Esophagus squamous epithelium (tissue), 5 donors: ENCODE results near the gene PORCN. TPM values are rescaled to one million over a fixed set of nuclear protein-coding genes. Genes with fewer than 3 reads are reported as not detected.

ENCODE experiments used
- DNase-seq: peaks from one replicate; lab custom pipeline; 2025; lab: John Stamatoyannopoulos, UW
- H3K27ac ChIP-seq, 4 donors: fragments of 200-600 bp; sonication (generic); one replicate each; pipeline ENCODE4 v1.5.1; 2016 to 2019; ENCODE audit warnings: mild to moderate bottlenecking in 1 of 4
- H3K27me3 ChIP-seq, 4 donors: fragments of 200-600 bp; sonication (generic); 1 replicate in 3 of 4; 2 replicates in 1 of 4; pipeline versions ENCODE4 v1.5.1 to v1.6.0; 2017 to 2021; ENCODE audit warnings: antibody characterized with exemption in 1 of 4
- H3K36me3 ChIP-seq, 3 donors: fragments of 200-600 bp; sonication (generic); one replicate each; pipeline ENCODE4 v1.5.1; 2016 to 2019
- H3K4me1 ChIP-seq, 3 donors: fragments of 200-600 bp; sonication (generic); one replicate each; pipeline ENCODE4 v1.5.1; 2017 to 2019
- H3K4me3 ChIP-seq, 4 donors: fragments of 200-600 bp; sonication (generic); 1 replicate in 3 of 4; 2 replicates in 1 of 4; pipeline ENCODE4 v1.5.1; 2016 to 2019; ENCODE audit warnings: mild to moderate bottlenecking in 2 of 4, moderate library complexity in 1 of 4
- H3K9me3 ChIP-seq, 3 donors: fragments of 200-600 bp; sonication (generic); one replicate each; pipeline ENCODE4 v1.5.1; 2016 to 2019
- CTCF ChIP-seq, 6 experiments: fragments of 450-650 bp in 4 of 6; fragments of 200-600 bp in 2 of 6; sonication (generic) in 2 of 6; IDR thresholded peaks; one replicate each; pipeline ENCODE4 v1.5.1; 2016 to 2019; ENCODE audit warnings: antibody characterized with exemption in 6 of 6, mild to moderate bottlenecking in 4 of 6, moderate library complexity in 4 of 6
- POLR2A ChIP-seq, 4 donors: fragments of 450-650 bp; IDR thresholded peaks; one replicate each; pipeline ENCODE4 v1.6.1; 2017; ENCODE audit warnings: antibody characterized with exemption in 4 of 4, mild to moderate bottlenecking in 4 of 4, moderate library complexity in 3 of 4
- WGBS, 2 donors: methylation state at CpG; one replicate each; pipeline ENCODE4 v1.1.5; 2018; 5-methylcytosine and 5-hydroxymethylcytosine counted together
- intact Hi-C: fragments of 100-400 bp; cut with DNase I; formaldehyde crosslinking; loops from one replicate; pipeline ENCODE4 v1.15.0; 2022
- total RNA-seq, 4 donors: library from RNA; depleted of rRNA; stranded (reverse); fragments of >200 nt; gene quantifications; one replicate each; pipeline ENCODE4 v1.1.0, GENCODE V29; 2016
- donor health status: DM: yes; HTN: yes; CAD: no.

Gene PORCN
- total RNA-seq, 4 donors from 2014 or later, result 11.2 to 25.8 (median 17.6) TPM

- intact Hi-C loops, result no loop called here
- TF ChIP-seq POLR2A (IDR thresholded peaks at IDR 0.05) (no peak), CTCF (IDR thresholded peaks at IDR 0.05) (no peak)
- H3K4me1 ChIP-seq, result peaks cover 0 to 29% (median 3%) of the 10 kb centered on the region in 3 donors
- H3K4me3 ChIP-seq, result no peak overlapping the region
- no peaks in the 10 kb centered on the region for H3K27me3 ChIP-seq
- H3K27ac ChIP-seq, result no peak overlapping the region
- no peaks in the 10 kb centered on the region for H3K9me3 ChIP-seq
- 52 to 75% methylated on average over 9 of the region's 9 CpGs for WGBS, 2 donors
- no peak for DNase-seq
- H3K36me3 ChIP-seq, result no peaks in the 10 kb centered on the region
These were observed 36.6 kb upstream of the PORCN start for GRCh38 chrX:48472225-48472624.

GRCh38 chrX:48472851-48473703 is 35.7 kb upstream of the PORCN start:
- WGBS, 2 donors, result 64 to 69% methylated on average over 9 to 10 of the region's 12 CpGs
- TF ChIP-seq CTCF (IDR thresholded peaks at IDR 0.05) (no peak), POLR2A (IDR thresholded peaks at IDR 0.05) (no peak)
- intact Hi-C loops, result no loop called here
- Histone ChIP-seq H3K4me3 (no peak overlapping the region), H3K4me1 (peaks cover 0 to 30% (median 3%) of the 10 kb centered on the region in 3 donors), H3K36me3 (no peaks in the 10 kb centered on the region), H3K27ac (no peak overlapping the region), H3K9me3 (no peaks in the 10 kb centered on the region), H3K27me3 (no peaks in the 10 kb centered on the region)
- DNase-seq, result no peak

- WGBS, 2 donors, result 80% methylated on average over 1 of the region's 9 CpGs
- intact Hi-C loops, result no loop called here
- no peak for TF ChIP-seq POLR2A (IDR thresholded peaks at IDR 0.05)
- no peak for TF ChIP-seq CTCF (IDR thresholded peaks at IDR 0.05)
- no peaks in the 10 kb centered on the region for H3K9me3 ChIP-seq
- H3K4me3 ChIP-seq, result no peak overlapping the region
- no peak for DNase-seq
- peaks cover 0 to 25% (median 3%) of the 10 kb centered on the region in 3 donors for H3K4me1 ChIP-seq
- H3K27me3 ChIP-seq, result no peaks in the 10 kb centered on the region
- H3K36me3 ChIP-seq, result no peaks in the 10 kb centered on the region
- H3K27ac ChIP-seq, result no peak overlapping the region
These were observed 35.1 kb upstream of the PORCN start for GRCh38 chrX:48473704-48473990.

GRCh38 chrX:48474127-48474526 is 34.7 kb upstream of the PORCN start:
- Histone ChIP-seq H3K36me3 (no peaks in the 10 kb centered on the region), H3K9me3 (no peaks in the 10 kb centered on the region), H3K27ac (no peak overlapping the region), H3K4me1 (peaks cover 0 to 25% (median 3%) of the 10 kb centered on the region in 3 donors), H3K27me3 (no peaks in the 10 kb centered on the region), H3K4me3 (no peak overlapping the region)
- 18 to 61% methylated on average over 8 of the region's 10 CpGs for WGBS, 2 donors
- TF ChIP-seq CTCF (IDR thresholded peaks at IDR 0.05) (peak in 1 of 6 experiments; percentile 24), POLR2A (IDR thresholded peaks at IDR 0.05) (no peak)
- no peak for DNase-seq
- intact Hi-C loops, result no loop called here

- H3K9me3 ChIP-seq, result no peaks in the 10 kb centered on the region
These were observed 34.2 kb upstream of the PORCN start for GRCh38 chrX:48474581-48474980.

More at GRCh38 chrX:48474581-48474980, 34.2 kb upstream of the PORCN start:
- DNase-seq, result no peak
- 59 to 69% methylated on average over 5 to 6 of the region's 6 CpGs for WGBS, 2 donors
- H3K27me3 ChIP-seq, result no peaks in the 10 kb centered on the region
- intact Hi-C loops, result no loop called here
- no peaks in the 10 kb centered on the region for H3K36me3 ChIP-seq
- H3K27ac ChIP-seq, result no peak overlapping the region
- H3K4me3 ChIP-seq, result peak overlapping the region in 1 of 4 donors; percentile 77
- TF ChIP-seq CTCF (IDR thresholded peaks at IDR 0.05), result no peak
- TF ChIP-seq POLR2A (IDR thresholded peaks at IDR 0.05), result no peak
- peaks cover 0 to 25% (median 3%) of the 10 kb centered on the region in 3 donors for H3K4me1 ChIP-seq
